IMR-90 (cell line): ENCODE data around the gene TASP1. TPM values are rescaled to one million over a fixed set of nuclear protein-coding genes. Genes with fewer than 3 reads are reported as not detected.

Source experiments
- ATAC-seq: fragments of 200-7000 bp; cut with Tn5 transposase; 2 replicates; pipeline ENCODE4 v1.9.1; 2020; ENCODE audit warnings: low read depth, mild to moderate bottlenecking, moderate library complexity
- BruUV-seq: library from RNA; stranded (reverse); fragments of 400-500 nt; replicated peaks from 2 replicates; lab custom pipeline; 2021; lab: Mats Ljungman, UMichigan
- CTCF ChIA-PET: fragments of 300-600 bp; formaldehyde crosslinking; extraction: SDS; loops from one replicate; lab custom pipeline; 2021; ENCODE audit warnings: antibody characterized with exemption; lab: Yijun Ruan, JAX
- POLR2A ChIA-PET: fragments of 300-600 bp; sonication (Branson Sonifier 250); formaldehyde crosslinking; loops from one replicate; lab custom pipeline; 2022; ENCODE audit warnings: antibody characterized with exemption; ENCODE audit not compliant: unreplicated experiment; lab: Charles Lee
- DNase-seq: peaks from one replicate; pipeline ENCODE4 v3.0.0; 2013
- H2AFZ ChIP-seq: replicated peaks from 2 replicates; pipeline ENCODE3; 2013; ENCODE audit warnings: low read length, mild to moderate bottlenecking; ENCODE audit not compliant: poor library complexity
- H2AK5ac ChIP-seq: 2 replicates; pipeline ENCODE4 v1.6.1; 2013; ENCODE audit warnings: low read depth, low read length, inconsistent platforms
- H2AK9ac ChIP-seq: replicated peaks from 2 replicates; pipeline ENCODE3; 2013; ENCODE audit warnings: mild to moderate bottlenecking, low read depth, low read length, moderate library complexity; ENCODE audit not compliant: poor library complexity
- H2BK120ac ChIP-seq: 2 replicates; pipeline ENCODE4 v1.6.1; 2013; ENCODE audit warnings: low read depth, low read length, inconsistent platforms
- H2BK15ac ChIP-seq: 3 replicates; pipeline ENCODE4 v1.6.1; 2013; ENCODE audit warnings: low read depth, low read length, inconsistent platforms
- H2BK20ac ChIP-seq: 2 replicates; pipeline ENCODE4 v1.6.1; 2013; ENCODE audit warnings: low read depth, mild to moderate bottlenecking, inconsistent platforms, low read length, moderate library complexity
- H2BK5ac ChIP-seq: 2 replicates; pipeline ENCODE4 v1.6.1; 2013; ENCODE audit warnings: mild to moderate bottlenecking, low read depth, low read length, inconsistent platforms; ENCODE audit not compliant: poor library complexity, severe bottlenecking
- H3K14ac ChIP-seq: replicated peaks from 2 replicates; pipeline ENCODE4 v1.6.1; 2013; ENCODE audit warnings: low read depth, low read length, inconsistent platforms
- H3K18ac ChIP-seq: 2 replicates; pipeline ENCODE4 v1.6.1; 2013; ENCODE audit warnings: low read depth, low read length, control low read depth
- H3K23ac ChIP-seq: 2 replicates; pipeline ENCODE4 v1.6.1; 2013; ENCODE audit warnings: low read depth, low read length, inconsistent platforms
- H3K27ac ChIP-seq: 2 replicates; pipeline ENCODE4 v1.5.1; 2013; ENCODE audit warnings: mild to moderate bottlenecking, control low read depth, low read length; ENCODE audit not compliant: insufficient read depth
- H3K27me3 ChIP-seq: 2 replicates; pipeline ENCODE4 v1.6.1; 2013; ENCODE audit warnings: low read length; ENCODE audit not compliant: control insufficient read depth, insufficient read depth
- H3K36me3 ChIP-seq: 2 replicates; pipeline ENCODE4 v1.6.1; 2013; ENCODE audit warnings: low read length, mixed read lengths; ENCODE audit not compliant: control insufficient read depth, insufficient read depth
- H3K4ac ChIP-seq: 2 replicates; pipeline ENCODE4 v1.6.1; 2013; ENCODE audit warnings: low read depth, low read length, inconsistent platforms
- H3K4me1 ChIP-seq: 2 replicates; pipeline ENCODE4 v1.6.1; 2013; ENCODE audit warnings: low read length, mixed read lengths; ENCODE audit not compliant: control insufficient read depth, insufficient read depth
- H3K4me2 ChIP-seq: 2 replicates; pipeline ENCODE4 v1.6.1; 2013; ENCODE audit warnings: low read depth, mild to moderate bottlenecking, control low read depth, low read length, moderate library complexity
- H3K4me3 ChIP-seq: 2 replicates; pipeline ENCODE4 v1.5.1; 2013; ENCODE audit warnings: low read depth, mild to moderate bottlenecking, control low read depth, low read length, moderate library complexity; ENCODE audit not compliant: insufficient read depth
- H3K56ac ChIP-seq: 2 replicates; pipeline ENCODE4 v1.6.1; 2013; ENCODE audit warnings: low read length, inconsistent platforms; ENCODE audit not compliant: insufficient read depth; ENCODE audit errors: extremely low read depth
- H3K79me1 ChIP-seq, 2 experiments: 2 replicates each; pipeline ENCODE4 v1.6.1; 2013; ENCODE audit warnings: low read length in 2 of 2, inconsistent platforms in 1 of 2, low read depth in 1 of 2
- H3K9ac ChIP-seq: 2 replicates; pipeline ENCODE4 v1.6.1; 2013; ENCODE audit warnings: low read depth, low read length, control low read depth
- H3K9me1 ChIP-seq: 2 replicates; pipeline ENCODE4 v1.6.1; 2013; ENCODE audit warnings: low read length, inconsistent platforms; ENCODE audit not compliant: insufficient read depth
- H3K9me3 ChIP-seq: 2 replicates; pipeline ENCODE4 v1.6.1; 2013; ENCODE audit warnings: low read length; ENCODE audit not compliant: control insufficient read depth, insufficient read depth
- H4K20me1 ChIP-seq: 2 replicates; pipeline ENCODE4 v1.6.1; 2013; ENCODE audit warnings: low read length, inconsistent platforms; ENCODE audit not compliant: insufficient read depth
- H4K5ac ChIP-seq: 2 replicates; pipeline ENCODE4 v1.6.1; 2013; ENCODE audit warnings: mild to moderate bottlenecking, low read depth, low read length, control low read depth
- H4K8ac ChIP-seq, 2 experiments: 2 replicates each; pipeline ENCODE4 v1.6.1; 2013; ENCODE audit warnings: low read depth in 2 of 2, low read length in 2 of 2, control low read depth in 1 of 2, inconsistent platforms in 1 of 2
- H4K91ac ChIP-seq: 2 replicates; pipeline ENCODE4 v1.6.1; 2013; ENCODE audit warnings: low read depth, low read length, inconsistent platforms; ENCODE audit not compliant: insufficient read depth
- BHLHE40 ChIP-seq: fragments of 150-350 bp; IDR thresholded peaks from 2 replicates; pipeline ENCODE4 v1.6.1; 2016; ENCODE audit warnings: mild to moderate bottlenecking, low read depth, low read length
- CEBPB ChIP-seq: IDR thresholded peaks from 2 replicates; pipeline ENCODE4 v1.6.1; 2012; ENCODE audit warnings: low read depth, low read length, improper control_type of control experiment
- CHD1 ChIP-seq: IDR thresholded peaks from 2 replicates; pipeline ENCODE4 v1.6.1; 2012; ENCODE audit warnings: low read depth, low read length, improper control_type of control experiment
- ELK1 ChIP-seq: fragments of 150-350 bp; IDR thresholded peaks from 2 replicates; pipeline ENCODE4 v1.6.1; 2016; ENCODE audit warnings: low read depth, mild to moderate bottlenecking, low read length, moderate library complexity, borderline replicate concordance
- FOS ChIP-seq: fragments of 150-350 bp; IDR thresholded peaks from 2 replicates; pipeline ENCODE4 v1.6.1; 2016; ENCODE audit warnings: low read depth, low read length
- MAFK ChIP-seq: IDR thresholded peaks from 2 replicates; pipeline ENCODE4 v1.6.1; 2012; ENCODE audit warnings: low read depth, low read length, improper control_type of control experiment
- MAZ ChIP-seq: IDR thresholded peaks from 2 replicates; pipeline ENCODE4 v1.6.1; 2012; ENCODE audit warnings: low read depth, mild to moderate bottlenecking, low read length, improper control_type of control experiment, moderate library complexity, borderline replicate concordance
- MXI1 ChIP-seq: IDR thresholded peaks from 2 replicates; pipeline ENCODE4 v1.6.1; 2012; ENCODE audit warnings: low read depth, mild to moderate bottlenecking, low read length, moderate library complexity, borderline replicate concordance
- NFE2L2 ChIP-seq: fragments of 150-350 bp; IDR thresholded peaks from 2 replicates; pipeline ENCODE4 v1.6.1; 2016; ENCODE audit warnings: low read depth, mild to moderate bottlenecking, low read length
- POLR2A ChIP-seq: IDR thresholded peaks from 2 replicates; pipeline ENCODE4 v1.6.1; 2012; ENCODE audit warnings: mild to moderate bottlenecking, low read depth, low read length
- RAD21 ChIP-seq: IDR thresholded peaks from 2 replicates; pipeline ENCODE4 v1.6.1; 2012; ENCODE audit warnings: low read length, improper control_type of control experiment
- RCOR1 ChIP-seq: IDR thresholded peaks from 2 replicates; pipeline ENCODE4 v1.6.1; 2012; ENCODE audit warnings: mild to moderate bottlenecking, low read length, improper control_type of control experiment; ENCODE audit not compliant: insufficient replicate concordance
- RFX5 ChIP-seq: IDR thresholded peaks from 2 replicates; pipeline ENCODE4 v1.8.0; 2012; ENCODE audit warnings: low read depth, mild to moderate bottlenecking, low read length, moderate library complexity
- SMC3 ChIP-seq: fragments of 150-350 bp; IDR thresholded peaks from 2 replicates; pipeline ENCODE4 v1.6.1; 2016; ENCODE audit warnings: low read depth, mild to moderate bottlenecking, antibody characterized with exemption, low read length, moderate library complexity
- USF2 ChIP-seq: fragments of 150-350 bp; IDR thresholded peaks from 2 replicates; pipeline ENCODE4 v1.6.1; 2017; ENCODE audit warnings: mild to moderate bottlenecking, antibody characterized with exemption, low read length, low read depth
- WGBS, 2 experiments: methylation state at CpG; one replicate each; pipeline versions ENCODE4 v1.1.5 to v1.1.7; 2013; ENCODE audit warnings: missing lambda C conversion rate in 2 of 2; ENCODE audit not compliant: insufficient read length in 1 of 2; ENCODE audit errors: extremely low coverage in 2 of 2; 5-methylcytosine and 5-hydroxymethylcytosine counted together
- dilution Hi-C: fragments of 300-500 bp; cut with HindIII; formaldehyde crosslinking; loops from one replicate; pipeline ENCODE4 v1.14.3; 2018; ENCODE audit warnings: low sequenced_read_pairs; ENCODE audit not compliant: unreplicated experiment
- in situ Hi-C: fragments of 300-500 bp; cut with MboI; formaldehyde crosslinking; loops from 3 replicates; pipeline ENCODE4 v1.14.3; 2019; ENCODE audit warnings: low sequenced_read_pairs, inconsistent platforms, mixed read lengths
- intact Hi-C: fragments of 100-400 bp; cut with micrococcal nuclease; formaldehyde crosslinking; loops from 2 replicates; pipeline ENCODE4 v1.10.0; 2022
- polyA plus RNA-seq, 3 experiments: library from polyadenylated mRNA; depleted of rRNA; stranded (reverse); fragments of >200 nt; gene quantifications; 2 replicates each; pipeline ENCODE4 v1.2.3, GENCODE V29; 2012; ENCODE audit warnings: low replicate concordance in 1 of 3
- total RNA-seq: library from RNA; depleted of rRNA; stranded (reverse); fragments of >200 nt; gene quantifications from 2 replicates; pipeline ENCODE4 v1.2.3, GENCODE V29; 2012
- TF ChIP-seq, protein P1 (sequence below): conservative IDR thresholded peaks from 2 replicates; pipeline ENCODE4 v1.5.1; 2012; ENCODE audit warnings: mild to moderate bottlenecking, low read depth, low read length, improper control_type of control experiment

Gene TASP1
- total and polyA plus RNA-seq, 2 of the 4 experiments (the other 2 are of a cell fraction) = 3.9 to 7.9 TPM

GRCh38 chr20:13530146-13530545 is 108.6 kb downstream of the TASP1 start:
- no peak overlapping the region for H2AFZ ChIP-seq
- H3K4ac ChIP-seq = no peak overlapping the region
- H2AK9ac ChIP-seq = no peak overlapping the region
- ChIA-PET CTCF (interaction anchor here (0.7 kb wide), 1 partner anchor 197 kb away, joined by 6 read pairs; no protein-coding TSS in a partner anchor), POLR2A (no interaction called here)
- no peak for DNase-seq
- no peak overlapping the region for H2BK5ac ChIP-seq
- no peaks in the 10 kb centered on the region for H3K79me1 ChIP-seq
- in situ Hi-C loops = no loop called here
- no peak overlapping the region for H2BK20ac ChIP-seq
- WGBS, 2 experiments = no CpG with 5 or more reads among the region's 3 CpGs
- H3K9me3 ChIP-seq = no peaks in the 10 kb centered on the region
- no peak overlapping the region for H4K5ac ChIP-seq
- TF ChIP-seq NFE2L2 = no peak
- no peak for TF ChIP-seq MAFK
- TF ChIP-seq SMC3 = no peak
- TF ChIP-seq BHLHE40 = no peak
- no peak for TF ChIP-seq RFX5
- no peak for TF ChIP-seq CHD1
- TF ChIP-seq RAD21 = no peak
- TF ChIP-seq POLR2A = no peak
- TF ChIP-seq CEBPB = no peak
- no peak for TF ChIP-seq MXI1
- TF ChIP-seq, protein P1, sequence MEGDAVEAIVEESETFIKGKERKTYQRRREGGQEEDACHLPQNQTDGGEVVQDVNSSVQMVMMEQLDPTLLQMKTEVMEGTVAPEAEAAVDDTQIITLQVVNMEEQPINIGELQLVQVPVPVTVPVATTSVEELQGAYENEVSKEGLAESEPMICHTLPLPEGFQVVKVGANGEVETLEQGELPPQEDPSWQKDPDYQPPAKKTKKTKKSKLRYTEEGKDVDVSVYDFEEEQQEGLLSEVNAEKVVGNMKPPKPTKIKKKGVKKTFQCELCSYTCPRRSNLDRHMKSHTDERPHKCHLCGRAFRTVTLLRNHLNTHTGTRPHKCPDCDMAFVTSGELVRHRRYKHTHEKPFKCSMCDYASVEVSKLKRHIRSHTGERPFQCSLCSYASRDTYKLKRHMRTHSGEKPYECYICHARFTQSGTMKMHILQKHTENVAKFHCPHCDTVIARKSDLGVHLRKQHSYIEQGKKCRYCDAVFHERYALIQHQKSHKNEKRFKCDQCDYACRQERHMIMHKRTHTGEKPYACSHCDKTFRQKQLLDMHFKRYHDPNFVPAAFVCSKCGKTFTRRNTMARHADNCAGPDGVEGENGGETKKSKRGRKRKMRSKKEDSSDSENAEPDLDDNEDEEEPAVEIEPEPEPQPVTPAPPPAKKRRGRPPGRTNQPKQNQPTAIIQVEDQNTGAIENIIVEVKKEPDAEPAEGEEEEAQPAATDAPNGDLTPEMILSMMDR = no peak
- no peak for TF ChIP-seq USF2
- no peak for TF ChIP-seq FOS
- no peak for TF ChIP-seq ELK1
- no peak for TF ChIP-seq RCOR1
- no peak for TF ChIP-seq MAZ
- H3K4me3 ChIP-seq = no peak overlapping the region
- no peak overlapping the region for H3K56ac ChIP-seq
- dilution Hi-C loops = no loop called here
- no peaks in the 10 kb centered on the region for H4K20me1 ChIP-seq
- intact Hi-C loops = no loop called here
- no TSS peak for BruUV-seq
- H3K27ac ChIP-seq = no peak overlapping the region
- no peak overlapping the region for H2BK15ac ChIP-seq
- 0 out of 2 replicates have a peak, but pooled peaks cover 1% of the 10 kb centered on the region for H3K36me3 ChIP-seq
- no peak overlapping the region for H4K91ac ChIP-seq
- no peak overlapping the region for H3K18ac ChIP-seq
- H3K23ac ChIP-seq = no peak overlapping the region
- no peak overlapping the region for H3K9ac ChIP-seq
- no peak overlapping the region for H4K8ac ChIP-seq
- no peaks in the 10 kb centered on the region for H3K27me3 ChIP-seq
- no peak overlapping the region for H2BK120ac ChIP-seq
- no peak overlapping the region for H3K14ac ChIP-seq
- ATAC-seq = no peak
- H3K4me1 ChIP-seq = peaks cover 5% of the 10 kb centered on the region
- H2AK5ac ChIP-seq = no peak overlapping the region
- no peaks in the 10 kb centered on the region; the same call in 1 of the 2 replicates for H3K9me1 ChIP-seq
- H3K4me2 ChIP-seq = no peak overlapping the region
